Muscle of arm (tissue), 14 donors: ENCODE results near the gene TPGS2. TPM values are rescaled to one million over a fixed set of nuclear protein-coding genes. Genes with fewer than 3 reads are reported as not detected.
"Not testable (repeated sequence)": the region's sequence is repeated elsewhere in the genome, so short reads cannot be mapped to it uniquely, and the experiment has no call there.

Experiments used
- DNase-seq: peaks from one replicate; pipeline ENCODE4 v3.0.0-alpha.2; 2013
- long read RNA-seq, 11 donors: transcript quantifications; one replicate each; lab custom pipeline, GENCODE V29; 2026
- polyA plus RNA-seq, 12 donors: library from polyadenylated mRNA; unstranded; fragments of 120-200 nt; gene quantifications; one replicate each; pipeline ENCODE4 v1.2.1, GENCODE V29; 2013; ENCODE audit not compliant: insufficient read length in 12 of 12

Gene TPGS2, protein sequence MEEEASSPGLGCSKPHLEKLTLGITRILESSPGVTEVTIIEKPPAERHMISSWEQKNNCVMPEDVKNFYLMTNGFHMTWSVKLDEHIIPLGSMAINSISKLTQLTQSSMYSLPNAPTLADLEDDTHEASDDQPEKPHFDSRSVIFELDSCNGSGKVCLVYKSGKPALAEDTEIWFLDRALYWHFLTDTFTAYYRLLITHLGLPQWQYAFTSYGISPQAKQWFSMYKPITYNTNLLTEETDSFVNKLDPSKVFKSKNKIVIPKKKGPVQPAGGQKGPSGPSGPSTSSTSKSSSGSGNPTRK
- 10 to 100 TPM in 11 of 12 donors, not detected in 1; 35.0 to 90.5 (median 52.8) TPM for polyA plus RNA-seq
- long read RNA-seq, donor 1, full-length matches to known transcripts: 34 of 39 reads
- long read RNA-seq, donor 1, partial matches to known transcripts: 5 of 39 reads
- long read RNA-seq, donor 1, other reads (novel, unspliced or antisense): 0 of 39 reads
- long read RNA-seq, donor 2, full-length matches to known transcripts: 25 of 25 reads
- long read RNA-seq, donor 2, partial matches to known transcripts: 0 of 25 reads
- long read RNA-seq, donor 2, other reads (novel, unspliced or antisense): 0 of 25 reads
- long read RNA-seq, donor 3, full-length matches to known transcripts: 8 of 8 reads
- long read RNA-seq, donor 3, partial matches to known transcripts: 0 of 8 reads
- long read RNA-seq, donor 3, other reads (novel, unspliced or antisense): 0 of 8 reads
- long read RNA-seq, donor 4, full-length matches to known transcripts: 5 of 5 reads
- long read RNA-seq, donor 4, partial matches to known transcripts: 0 of 5 reads
- long read RNA-seq, donor 4, other reads (novel, unspliced or antisense): 0 of 5 reads
- long read RNA-seq, donor 5, full-length matches to known transcripts: 14 of 14 reads
- long read RNA-seq, donor 5, partial matches to known transcripts: 0 of 14 reads
- long read RNA-seq, donor 5, other reads (novel, unspliced or antisense): 0 of 14 reads
- long read RNA-seq, donor 6, full-length matches to known transcripts: 10 of 10 reads
- long read RNA-seq, donor 6, partial matches to known transcripts: 0 of 10 reads
- long read RNA-seq, donor 6, other reads (novel, unspliced or antisense): 0 of 10 reads
- long read RNA-seq, donor 7, full-length matches to known transcripts: 12 of 12 reads
- long read RNA-seq, donor 7, partial matches to known transcripts: 0 of 12 reads
- long read RNA-seq, donor 7, other reads (novel, unspliced or antisense): 0 of 12 reads
- long read RNA-seq, donor 8, full-length matches to known transcripts: 10 of 10 reads
- long read RNA-seq, donor 8, partial matches to known transcripts: 0 of 10 reads
- long read RNA-seq, donor 8, other reads (novel, unspliced or antisense): 0 of 10 reads
- long read RNA-seq, donor 9, full-length matches to known transcripts: 21 of 34 reads
- long read RNA-seq, donor 9, partial matches to known transcripts: 13 of 34 reads
- long read RNA-seq, donor 9, other reads (novel, unspliced or antisense): 0 of 34 reads
- long read RNA-seq, donor 10, full-length matches to known transcripts: 4 of 4 reads
- long read RNA-seq, donor 10, partial matches to known transcripts: 0 of 4 reads
- long read RNA-seq, donor 10, other reads (novel, unspliced or antisense): 0 of 4 reads
- long read RNA-seq, donor 11, full-length matches to known transcripts: 24 of 24 reads
- long read RNA-seq, donor 11, partial matches to known transcripts: 0 of 24 reads
- long read RNA-seq, donor 11, other reads (novel, unspliced or antisense): 0 of 24 reads

DNA sequence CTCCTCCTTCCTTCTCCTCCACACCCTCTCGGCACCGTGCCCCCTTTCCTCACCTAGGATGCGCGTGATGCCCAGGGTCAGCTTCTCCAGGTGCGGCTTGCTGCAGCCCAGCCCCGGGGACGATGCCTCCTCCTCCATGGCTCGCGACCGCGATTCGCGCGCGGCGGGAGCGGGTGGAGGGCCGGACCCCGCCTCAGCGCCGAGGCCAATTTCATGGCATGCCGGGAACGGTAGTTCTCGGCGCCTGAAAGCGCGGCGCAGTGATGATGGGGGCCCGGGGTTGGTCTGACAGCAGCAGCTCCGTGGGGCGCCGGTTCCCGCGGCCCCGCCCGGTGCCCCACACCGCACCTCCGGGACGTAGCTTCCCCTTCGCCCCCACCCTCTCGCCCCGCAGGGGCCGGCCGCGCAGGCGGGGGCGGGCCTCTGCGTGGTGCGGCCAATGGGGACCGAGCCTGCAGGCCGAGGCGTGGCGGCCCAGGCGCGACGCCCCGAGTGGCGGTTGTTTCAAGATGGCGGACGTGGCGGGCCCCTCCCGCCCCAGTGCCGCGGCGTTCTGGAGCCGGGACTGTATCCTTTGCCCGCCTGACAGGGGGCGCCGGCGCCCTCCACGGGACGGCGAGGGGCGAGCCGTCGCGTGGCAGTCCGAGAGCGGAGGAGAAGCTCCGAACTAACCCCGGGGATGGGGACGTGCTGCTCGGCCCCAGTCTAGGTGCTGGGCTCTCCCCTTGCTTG lies at the start of gene TPGS2, which contains the start of gene KIAA1328:
TPGS2 (minus strand) TSS at position 373 of the 732 bp plus-strand sequence; CDS start at position 138, 235 bp downstream.
KIAA1328 (plus strand) TSS at position 498 of the 732 bp plus-strand sequence; CDS start at position 510, 12 bp downstream.
- peak; percentile 84 for DNase-seq

DNA sequence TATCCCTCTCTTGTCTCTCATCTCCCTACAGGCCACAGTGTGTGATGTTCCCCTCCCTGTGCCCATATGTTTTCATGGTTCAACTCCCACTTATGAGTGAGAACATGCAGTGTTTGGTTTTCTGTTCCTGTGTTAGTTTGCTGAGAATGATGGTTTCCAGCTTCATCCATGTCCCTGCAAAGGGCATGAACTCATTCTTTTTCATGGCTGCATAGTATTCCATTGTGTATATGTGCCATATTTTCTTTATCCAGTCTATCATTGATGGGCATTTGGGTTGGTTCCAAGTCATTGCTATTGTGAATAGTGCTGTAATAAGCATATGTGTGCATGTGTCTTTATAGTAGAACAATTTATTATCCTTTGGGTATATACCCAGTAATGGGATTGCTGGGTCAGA lies 45.0 kb upstream of the TPGS2 start:
- DNase-seq: not testable (repeated sequence)

DNA sequence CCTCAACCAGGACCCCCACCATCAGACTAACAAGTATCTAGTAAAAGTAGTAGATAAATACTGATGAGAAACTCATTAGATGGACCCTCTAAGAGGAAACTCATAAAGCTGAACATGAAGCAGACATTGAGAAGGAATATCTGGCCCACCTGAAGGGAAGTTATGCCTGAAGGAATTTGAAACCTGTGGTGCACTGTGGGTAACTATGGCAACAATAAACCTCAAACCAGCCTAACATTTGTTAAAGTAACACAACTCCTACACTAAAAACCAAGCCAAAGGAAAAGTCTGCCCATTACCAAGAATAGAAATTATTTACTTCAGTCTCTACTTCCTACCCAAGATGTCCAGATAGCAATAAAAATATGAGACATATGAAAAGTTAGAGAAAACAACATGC lies 43.5 kb upstream of the TPGS2 start:
- DNase-seq: no peak

DNA sequence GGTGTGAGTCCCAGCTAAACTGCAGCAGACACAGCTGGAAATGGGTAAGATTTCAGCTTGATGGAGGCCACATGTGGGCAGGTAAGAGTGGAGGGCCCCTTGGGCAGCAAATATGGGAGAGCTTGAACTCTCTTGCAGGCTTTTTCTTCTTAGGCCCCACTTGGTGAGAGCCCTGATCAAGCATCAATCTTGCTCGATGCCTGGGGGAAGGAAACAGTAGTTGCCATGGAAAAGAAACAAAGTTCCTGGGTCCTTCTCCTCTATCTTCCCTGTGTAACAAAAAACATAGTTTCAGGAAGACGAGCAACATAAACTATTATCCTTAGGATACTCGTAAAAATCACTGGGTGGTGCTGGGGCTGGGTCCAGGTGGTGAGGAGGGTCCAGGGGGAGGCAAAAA lies 43.0 kb upstream of the TPGS2 start:
- DNase-seq: no peak

DNA sequence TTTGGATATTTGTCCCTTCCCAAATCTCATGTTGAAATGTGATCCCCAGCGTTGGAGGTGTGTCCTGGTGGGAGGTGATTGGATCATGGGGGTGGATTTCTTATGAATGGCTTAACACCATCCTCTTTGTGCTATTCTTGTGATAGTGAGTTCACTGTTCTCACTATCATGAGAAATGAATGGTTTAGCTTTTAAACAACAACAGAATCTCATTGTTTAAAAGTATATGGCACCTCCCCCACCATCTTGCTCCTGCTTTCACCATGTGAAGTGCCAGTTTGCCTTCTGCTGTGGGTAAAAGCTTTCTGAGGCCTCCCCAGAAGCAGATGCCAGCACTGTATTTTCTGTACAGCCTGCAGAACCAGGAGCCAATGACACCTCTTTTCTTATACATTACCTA lies 38.3 kb upstream of the TPGS2 start:
- no peak for DNase-seq

DNA sequence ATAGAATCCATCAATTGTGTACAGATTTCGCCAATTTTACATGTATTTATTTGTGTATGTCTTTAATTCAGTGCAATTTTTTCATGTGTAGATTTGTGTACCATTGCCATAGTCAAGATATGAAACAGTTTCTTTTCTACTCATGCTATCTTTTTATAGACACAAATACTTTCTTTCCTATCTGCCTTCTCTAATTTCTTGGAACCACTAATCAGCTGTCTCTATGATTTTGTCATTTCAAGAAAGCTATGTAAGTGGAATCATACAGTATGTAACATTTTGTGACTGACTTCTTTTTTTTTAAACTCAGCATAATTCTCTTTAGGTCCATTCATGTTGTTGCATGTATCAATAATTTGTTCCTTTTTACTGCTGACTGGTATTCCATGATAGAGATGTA lies 33.4 kb upstream of the TPGS2 start:
- DNase-seq: no peak

DNA sequence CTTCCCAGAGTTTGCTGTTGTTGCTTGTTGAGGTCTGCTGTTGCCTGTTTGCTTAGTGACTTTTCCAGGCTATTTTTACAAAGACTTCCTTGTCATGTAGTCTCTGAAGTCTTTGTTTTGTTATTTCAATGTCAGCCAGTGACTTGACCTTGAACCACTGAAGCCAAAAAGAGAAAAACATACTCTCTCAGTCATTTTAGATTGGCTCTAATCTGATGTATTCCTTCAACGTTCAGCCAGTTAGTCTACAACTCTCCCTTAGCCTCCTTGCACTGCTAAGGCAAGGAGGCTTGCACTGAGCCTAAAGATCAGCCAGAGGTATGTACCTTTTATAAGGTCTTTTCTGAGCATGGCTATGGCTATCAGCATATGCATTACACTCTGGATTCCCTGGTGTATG lies 28.0 kb upstream of the TPGS2 start:
- no peak for DNase-seq

DNA sequence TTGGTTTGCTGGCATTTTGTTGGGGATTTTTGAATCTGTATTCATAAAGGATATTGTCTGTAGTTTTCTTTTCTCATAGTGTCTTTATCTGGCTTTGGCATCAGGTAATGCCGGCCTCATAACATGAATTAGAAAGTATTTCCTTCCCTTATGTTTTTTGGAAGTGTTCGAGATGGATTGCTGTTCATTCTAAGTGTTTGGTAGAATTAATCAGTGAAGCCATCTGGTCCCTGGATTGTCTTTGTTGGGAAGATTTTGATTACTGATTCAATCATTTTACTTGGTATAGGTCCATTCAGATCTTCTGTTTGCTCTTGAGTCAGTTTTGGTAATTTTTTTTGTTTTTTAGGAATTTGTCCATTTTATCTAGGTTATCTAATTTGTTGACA lies 22.4 kb upstream of the TPGS2 start:
- no peak for DNase-seq

DNA sequence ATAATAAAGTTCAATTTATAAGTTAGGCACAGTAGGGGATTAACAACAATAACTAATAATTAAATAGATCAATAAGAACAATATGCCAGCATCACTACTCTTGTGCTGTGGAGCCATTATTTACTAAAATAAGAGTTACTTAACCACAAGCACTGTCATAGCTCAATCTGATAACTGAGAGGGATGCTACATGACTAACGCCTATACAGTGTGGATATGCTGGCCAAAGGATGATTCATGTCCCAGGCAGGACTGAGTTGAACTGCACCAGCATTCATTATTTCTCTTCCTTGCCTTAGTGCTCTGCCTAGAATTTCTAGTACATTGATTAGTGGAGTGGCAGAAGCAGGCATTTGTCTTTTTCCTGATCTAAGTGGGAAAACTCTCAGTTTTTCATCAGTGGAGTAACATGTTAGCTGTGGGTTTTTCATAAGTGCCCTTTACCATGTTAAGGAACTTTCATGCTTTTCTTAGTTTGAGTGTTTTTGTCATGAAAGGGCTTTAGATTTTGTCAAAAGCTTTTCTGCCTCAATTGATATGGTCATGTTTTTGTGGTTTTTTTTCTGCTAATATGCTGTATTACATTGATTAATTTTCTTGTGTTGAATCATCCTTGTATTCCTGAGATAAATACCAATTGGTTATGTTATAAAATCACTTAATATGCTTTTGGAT lies 21.9 kb upstream of the TPGS2 start:
- DNase-seq: no peak

DNA sequence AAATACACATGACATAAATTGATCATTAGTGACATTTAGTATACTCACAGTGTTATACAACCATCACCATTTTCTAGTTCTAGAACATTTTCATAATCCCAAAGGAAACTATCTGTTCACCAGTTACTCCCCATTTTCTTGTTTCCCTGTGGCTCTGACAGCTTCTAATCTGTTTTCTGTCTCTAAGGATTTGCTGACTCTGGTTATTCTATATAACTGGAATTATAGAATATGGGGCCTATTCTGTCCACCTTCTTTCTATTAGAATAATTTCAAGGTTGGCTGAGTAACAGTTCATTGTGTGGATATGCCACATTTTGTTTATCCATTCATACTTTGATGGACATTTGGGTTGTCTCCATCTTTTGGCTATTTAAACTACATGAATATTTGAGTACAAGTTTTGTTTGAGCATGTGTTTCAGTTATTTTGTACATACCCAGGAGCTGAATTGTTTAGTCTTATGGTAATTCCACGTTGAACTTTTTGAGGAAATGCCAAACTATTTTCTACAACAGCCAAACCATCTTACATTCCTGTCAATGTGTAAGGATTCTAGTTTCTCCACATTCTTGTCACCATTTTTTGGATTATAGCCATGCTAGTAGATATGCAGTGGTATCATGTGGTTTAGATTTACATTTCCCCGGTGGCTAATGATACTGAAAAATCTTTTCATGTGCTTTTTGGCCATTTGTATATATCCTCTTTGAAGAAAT lies 20.6 kb upstream of the TPGS2 start:
- no peak for DNase-seq

DNA sequence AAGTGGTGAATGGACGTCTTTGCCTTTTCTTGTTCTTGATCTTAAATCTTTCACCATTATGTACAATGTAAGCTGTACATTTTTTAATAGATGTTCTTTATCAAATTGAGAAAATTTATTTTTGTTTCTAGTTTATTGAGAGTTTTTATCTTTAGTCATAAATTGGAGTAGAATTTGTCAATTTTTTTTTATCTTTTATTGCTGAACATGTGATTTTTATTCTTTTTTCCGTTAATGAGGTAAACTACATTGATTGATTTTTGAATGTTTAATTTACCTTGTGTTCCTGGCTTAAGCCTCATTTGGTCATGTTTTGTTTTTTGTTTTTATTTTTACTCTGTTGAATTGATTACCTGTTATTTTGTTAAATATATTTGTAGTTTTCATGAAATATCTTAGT lies 19.8 kb upstream of the TPGS2 start:
- no peak for DNase-seq

DNA sequence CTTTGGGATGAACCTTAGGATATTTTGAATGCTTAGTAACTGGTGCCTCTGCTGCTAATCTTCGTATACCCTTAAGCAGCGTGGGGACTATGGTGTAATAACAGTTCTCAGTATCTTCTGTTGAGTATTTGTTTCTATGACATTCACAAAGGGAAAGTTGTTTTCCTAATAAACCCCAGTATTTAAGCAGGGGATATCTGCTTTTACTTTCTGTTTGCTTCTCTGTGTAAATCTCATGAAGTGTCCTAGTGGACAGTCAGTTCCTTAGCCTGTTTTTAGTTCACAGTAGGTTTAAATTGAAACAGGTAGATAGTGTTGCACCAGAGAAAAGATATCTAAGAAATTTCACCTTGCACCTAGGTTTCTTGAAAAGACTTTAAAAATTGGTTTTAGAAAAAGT lies 15.0 kb upstream of the TPGS2 start:
- DNase-seq: no peak

DNA sequence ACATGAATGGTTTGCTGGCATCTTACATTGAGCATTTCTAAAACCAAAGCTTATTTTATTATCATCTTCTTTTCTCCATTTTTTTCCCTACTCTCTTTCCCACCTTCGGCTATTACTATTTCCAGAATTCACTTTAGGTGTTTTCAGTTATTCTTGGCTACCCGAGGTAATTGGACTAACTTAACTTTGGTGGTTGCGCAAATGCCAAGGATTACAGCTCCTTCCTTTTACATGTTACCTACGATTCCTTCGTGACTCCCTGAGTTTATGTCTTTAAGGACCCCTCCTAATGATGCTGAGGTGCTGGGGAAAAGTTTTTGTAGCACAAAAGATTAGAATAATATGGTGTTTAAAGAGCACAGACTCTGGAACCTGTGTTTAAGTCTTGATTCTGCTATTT lies 14.4 kb upstream of the TPGS2 start:
- no peak for DNase-seq

DNA sequence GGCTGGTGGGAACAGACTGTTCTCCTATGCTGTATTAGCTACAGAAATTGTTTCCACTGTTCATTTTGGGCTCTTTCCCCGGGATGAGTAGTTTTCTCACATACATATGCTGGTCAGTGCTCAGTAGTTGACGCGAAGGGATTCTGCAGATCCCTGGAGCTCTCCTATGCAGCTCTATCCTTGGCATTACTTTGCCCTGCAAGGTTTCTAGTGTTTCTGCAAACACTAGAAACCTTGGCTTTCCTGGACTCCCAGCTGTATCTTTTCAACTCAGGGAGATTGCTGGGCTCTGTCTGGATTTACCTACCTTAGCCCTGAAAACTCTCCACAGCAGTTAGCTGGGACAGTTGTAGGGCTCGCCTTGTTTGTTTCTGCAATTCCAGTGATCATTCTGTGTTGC lies 11.0 kb upstream of the TPGS2 start:
- DNase-seq: no peak

DNA sequence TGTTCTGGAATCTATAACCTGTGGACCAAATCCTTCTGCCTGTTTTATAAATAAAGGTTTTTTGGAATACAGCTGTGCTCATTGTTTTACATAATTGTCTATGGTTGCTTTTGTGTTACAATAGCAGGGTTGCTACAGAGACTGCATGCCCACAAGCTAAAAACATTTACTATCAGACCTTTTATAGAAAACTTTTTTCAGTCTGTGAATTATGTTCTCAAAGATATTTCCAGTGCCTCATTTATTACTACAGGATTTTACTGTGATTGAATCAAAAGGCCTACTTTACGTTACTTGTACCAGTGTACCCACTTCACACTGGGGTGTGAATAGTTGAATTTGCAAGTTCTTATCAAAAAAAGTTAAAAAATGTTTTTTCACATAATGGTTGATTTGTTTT lies 7.1 kb upstream of the TPGS2 start:
- no peak for DNase-seq

DNA sequence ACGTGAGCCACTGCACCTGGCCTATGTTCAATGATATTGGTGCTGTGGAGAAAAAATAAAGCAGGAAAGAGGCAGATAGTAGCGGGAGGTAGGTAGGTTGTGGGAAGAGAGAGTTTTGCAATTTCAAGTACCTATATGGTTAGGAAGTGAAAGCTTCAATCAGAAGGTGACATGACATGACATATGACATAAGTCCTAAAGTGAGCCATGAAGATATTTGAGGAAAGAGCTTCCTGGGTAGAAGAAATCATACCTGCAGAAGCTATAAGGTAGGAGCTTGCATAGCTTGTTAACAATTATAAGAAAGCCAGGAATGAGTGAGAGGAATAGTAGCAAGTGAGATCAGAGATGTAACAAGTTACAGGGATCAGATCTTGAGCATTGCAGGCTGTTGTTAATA lies 4.3 kb upstream of the TPGS2 start:
- DNase-seq: no peak

DNA sequence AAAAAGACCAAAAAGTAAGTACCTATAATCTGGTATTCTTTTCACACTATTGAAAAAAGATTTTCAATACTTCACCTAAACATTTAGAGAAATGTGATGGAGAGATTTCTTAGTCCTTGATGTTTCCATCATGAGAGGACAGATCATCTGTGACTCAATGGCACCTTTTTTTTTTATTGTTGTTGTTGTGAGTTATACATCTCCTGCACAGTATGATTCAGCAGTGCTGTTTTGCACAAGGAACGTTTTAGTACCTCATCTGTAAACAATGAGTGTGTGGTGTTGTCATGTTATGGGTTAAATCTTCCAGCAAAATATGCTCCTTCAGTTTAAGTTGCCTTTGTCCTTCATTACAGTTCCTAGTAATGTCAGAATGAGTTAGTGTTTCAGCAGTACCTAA lies 2.3 kb upstream of the TPGS2 start:
- no peak for DNase-seq

DNA sequence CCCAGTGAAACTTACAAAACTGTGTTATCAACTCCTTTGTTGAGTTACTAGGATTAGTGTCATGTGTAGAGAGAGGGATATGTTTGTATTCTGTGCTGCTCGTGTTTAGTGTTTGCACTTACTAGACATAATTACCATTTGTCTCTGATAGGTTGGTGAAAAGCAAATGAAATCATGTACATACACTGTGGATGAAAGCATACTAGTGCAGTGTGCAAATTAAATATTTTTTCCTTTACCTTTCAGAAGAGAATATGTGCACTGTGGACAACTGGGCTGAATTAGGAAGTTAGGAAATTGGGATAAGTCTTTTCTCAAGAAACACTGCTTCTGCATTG lies 1.3 kb upstream of the TPGS2 start:
- no peak for DNase-seq
